Measurements from ENCODE around the gene KCNJ4.
"Not testable (repeated sequence)": the region's sequence is repeated elsewhere in the genome, so short reads cannot be mapped to it uniquely, and the experiment has no call there.

Gene KCNJ4

GRCh38 chr22:38470179-38470578 is 15.2 kb upstream of the KCNJ4 start:
- not testable (repeated sequence) for DNase-seq

GRCh38 chr22:38469306-38469781 is 14.3 kb upstream of the KCNJ4 start:
- no peak for DNase-seq

DNA sequence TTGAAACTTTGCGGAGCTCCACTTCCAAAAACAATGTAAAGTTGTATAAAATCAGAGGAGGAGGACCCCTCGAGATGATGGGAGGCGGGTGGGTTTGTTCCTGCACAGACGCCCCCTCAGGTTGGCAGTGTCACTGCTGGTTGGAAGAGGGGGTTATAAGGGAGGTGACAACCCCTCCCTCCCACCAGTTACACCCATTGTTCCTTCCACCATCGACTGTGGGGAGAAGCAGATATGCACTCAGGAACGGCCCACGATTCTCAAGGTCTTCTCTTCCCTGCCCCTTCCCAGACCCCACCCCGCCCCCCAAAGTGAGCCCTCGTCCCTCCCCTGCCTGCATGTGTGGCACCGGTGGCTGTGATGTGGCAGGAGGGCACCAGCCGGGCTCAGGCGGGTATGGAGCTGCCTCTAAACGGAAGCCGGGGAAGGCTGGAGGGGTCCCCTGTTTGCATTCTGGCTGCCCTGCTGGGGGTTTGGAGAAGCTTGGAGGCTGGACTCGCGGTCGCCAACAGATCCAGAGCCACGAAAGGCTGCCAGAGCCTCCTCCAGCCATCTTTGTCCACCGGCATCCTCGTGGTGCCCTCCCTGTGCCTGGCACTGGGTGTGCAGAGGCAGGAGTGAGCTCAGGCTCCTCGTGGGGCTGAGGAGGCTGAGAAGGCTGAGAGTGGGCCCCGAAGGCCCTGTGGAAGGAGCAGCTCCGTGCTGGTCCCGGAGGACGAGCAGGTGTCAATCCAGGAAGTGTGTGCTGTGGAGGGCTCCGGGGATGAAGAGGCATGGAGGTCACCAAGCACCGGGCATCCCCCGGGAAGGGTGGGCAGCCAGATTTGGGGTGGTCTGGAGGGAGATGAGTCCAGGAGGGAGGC is 13.7 kb upstream of the KCNJ4 start:
- no peak for DNase-seq

GRCh38 chr22:38467904-38468442 is 13.0 kb upstream of the KCNJ4 start, which contains the start of gene KDELR3:
Gene KDELR3 (plus strand): TSS chr22:38468096. CDS start chr22:38468234, 138 bp downstream.
- peak in 2 of 5 donors; percentile 24 to 34 for DNase-seq

DNA sequence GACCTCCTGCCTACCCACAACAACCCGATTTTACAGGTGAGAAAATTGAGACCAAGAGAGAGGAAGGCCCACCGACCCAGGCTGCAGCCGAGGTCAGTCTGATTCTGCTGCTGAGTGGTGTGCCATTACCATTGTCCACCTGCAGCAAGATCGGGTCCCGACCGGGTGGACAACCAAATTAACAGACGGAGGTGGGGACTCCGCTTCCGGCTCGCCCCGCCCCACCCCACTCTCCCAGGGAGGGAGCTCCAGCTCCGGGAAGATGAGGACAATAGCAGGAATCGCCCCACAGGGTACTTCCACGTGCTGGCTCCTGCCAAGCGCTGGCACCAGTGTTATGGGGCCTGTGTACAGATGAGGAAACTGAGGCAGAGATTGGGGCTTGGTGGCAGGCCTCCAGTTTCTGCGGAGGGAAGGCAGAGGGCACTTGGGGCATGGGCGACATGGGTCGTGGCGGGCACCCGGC is 12.5 kb upstream of the KCNJ4 start:
- DNase-seq = no peak

GRCh38 chr22:38465673-38466490 is 10.9 kb upstream of the KCNJ4 start:
- DNase-seq = no peak

- DNase-seq = no peak
Measured at GRCh38 chr22:38464992-38465672, 10.1 kb upstream of the KCNJ4 start.

GRCh38 chr22:38462960-38463784 is 8.2 kb upstream of the KCNJ4 start:
- DNase-seq = no peak

GRCh38 chr22:38461414-38462081 is 6.5 kb upstream of the KCNJ4 start:
- DNase-seq = peak in 3 of 5 donors; percentile 17 to 50 (median 19)

GRCh38 chr22:38461057-38461413 is 6.0 kb upstream of the KCNJ4 start:
- DNase-seq = no peak

DNA sequence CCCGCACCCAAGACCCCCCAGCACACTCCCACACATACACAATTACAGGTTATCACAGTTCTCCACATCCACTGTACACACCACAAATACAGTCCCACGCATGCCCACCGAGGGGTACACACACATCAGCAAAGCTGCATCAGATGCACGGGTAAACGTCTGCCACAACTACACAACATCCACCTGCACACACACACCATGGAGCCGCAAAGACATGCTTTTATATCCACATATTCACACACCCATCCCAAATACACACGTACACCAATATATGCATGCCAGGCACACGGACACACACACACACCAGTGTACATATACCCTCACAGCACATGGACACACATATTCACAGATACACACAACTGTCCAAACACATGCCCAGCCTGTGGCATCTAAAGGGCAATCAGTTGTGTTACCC is 5.4 kb upstream of the KCNJ4 start:
- DNase-seq = no peak

- no peak for DNase-seq
Measured at GRCh38 chr22:38456841-38457699, 2.1 kb upstream of the KCNJ4 start.

- no peak for DNase-seq
Measured at GRCh38 chr22:38456272-38456835, 1.4 kb upstream of the KCNJ4 start.

DNA sequence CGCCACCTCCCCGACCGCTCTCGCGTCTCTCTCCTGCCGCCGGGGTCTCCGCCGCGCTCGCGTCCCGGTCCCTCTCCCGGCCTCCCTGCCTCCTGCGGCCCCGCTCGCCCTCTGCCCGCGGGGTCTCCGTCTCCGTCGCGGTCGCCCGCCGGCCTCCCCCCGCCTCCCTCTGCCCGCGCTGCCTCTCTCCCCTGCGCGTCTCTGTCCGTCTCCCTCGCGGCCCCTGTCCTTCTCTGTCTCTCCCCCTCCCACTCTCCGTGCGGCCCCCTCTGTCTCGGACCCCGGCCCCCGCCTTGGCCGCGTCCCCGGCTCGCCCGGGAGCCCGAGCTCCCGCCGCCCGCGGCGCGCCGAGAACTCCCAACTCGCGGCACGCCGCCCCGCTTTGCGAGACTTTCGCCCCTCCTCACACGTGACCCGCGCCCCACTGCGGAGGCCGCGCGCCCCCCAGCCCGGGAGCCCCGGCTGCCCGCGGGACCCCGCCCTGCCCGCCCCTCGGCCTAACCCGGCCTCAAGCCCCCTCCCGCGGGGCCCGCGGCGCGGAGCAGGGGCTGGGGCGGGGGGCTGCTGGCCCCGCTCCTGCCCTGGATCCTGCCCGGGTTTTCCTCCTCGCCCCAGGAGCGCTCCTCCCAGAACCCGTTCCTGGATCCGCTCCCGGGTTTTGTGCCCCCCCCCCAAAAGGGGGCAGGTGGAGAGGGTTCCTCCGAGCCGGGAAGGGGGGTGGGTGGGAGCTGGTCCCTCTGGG is 702 bp upstream of the KCNJ4 start:
- DNase-seq = no peak

DNA sequence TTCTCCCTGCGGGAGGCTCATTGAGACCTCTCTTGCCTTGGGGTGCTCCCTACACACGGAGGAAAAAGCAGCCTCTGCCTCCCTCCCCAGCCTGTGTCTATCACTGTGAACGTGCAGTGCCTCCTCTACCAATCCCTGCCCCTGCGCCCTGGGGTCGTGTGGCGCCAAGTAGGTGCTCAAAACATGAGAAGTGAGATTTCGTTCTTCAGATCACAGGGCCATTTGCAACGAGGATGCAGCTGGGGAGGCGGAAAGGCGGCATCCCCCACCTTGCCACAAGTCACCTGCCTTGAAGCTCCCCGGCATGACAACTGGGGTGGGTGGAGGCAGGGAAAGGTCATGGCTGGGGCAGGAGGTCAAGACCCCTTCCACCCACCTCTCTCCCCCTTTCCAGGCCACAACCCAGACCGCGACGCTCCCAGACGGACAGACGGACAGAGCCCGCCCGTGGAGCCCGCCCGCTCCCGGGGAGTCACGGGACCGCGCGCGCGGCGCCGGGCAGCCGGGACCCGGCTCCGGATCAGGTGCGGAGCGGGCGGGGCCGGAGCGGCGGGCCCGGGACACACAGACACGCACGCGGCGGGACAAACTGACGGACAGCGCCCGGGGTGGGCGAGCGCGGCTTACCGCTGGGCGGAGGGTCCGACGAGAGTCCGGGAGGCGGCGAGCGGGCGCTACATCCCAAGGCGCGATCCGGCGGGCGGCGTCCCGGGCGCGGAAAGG is 485 bp downstream of the KCNJ4 start:
- DNase-seq = no peak

DNA sequence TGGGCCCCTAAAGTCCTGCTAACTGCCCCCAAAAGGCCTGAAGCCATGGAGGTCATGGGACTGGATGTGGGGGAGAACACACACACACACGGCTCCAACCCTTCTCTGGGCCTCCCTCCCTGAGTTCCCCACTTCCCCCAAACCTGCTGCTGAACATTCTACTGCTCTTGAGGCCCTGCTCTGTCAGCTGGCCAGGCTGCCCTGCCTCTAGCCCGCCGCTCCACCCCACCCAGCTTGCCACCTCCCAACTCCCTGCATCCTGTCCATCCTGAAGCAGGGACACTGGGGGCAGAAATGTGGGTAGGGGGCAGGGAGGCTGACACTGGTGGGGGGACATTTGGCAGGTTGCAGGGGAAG is 1.0 kb downstream of the KCNJ4 start:
- no peak for DNase-seq

DNA sequence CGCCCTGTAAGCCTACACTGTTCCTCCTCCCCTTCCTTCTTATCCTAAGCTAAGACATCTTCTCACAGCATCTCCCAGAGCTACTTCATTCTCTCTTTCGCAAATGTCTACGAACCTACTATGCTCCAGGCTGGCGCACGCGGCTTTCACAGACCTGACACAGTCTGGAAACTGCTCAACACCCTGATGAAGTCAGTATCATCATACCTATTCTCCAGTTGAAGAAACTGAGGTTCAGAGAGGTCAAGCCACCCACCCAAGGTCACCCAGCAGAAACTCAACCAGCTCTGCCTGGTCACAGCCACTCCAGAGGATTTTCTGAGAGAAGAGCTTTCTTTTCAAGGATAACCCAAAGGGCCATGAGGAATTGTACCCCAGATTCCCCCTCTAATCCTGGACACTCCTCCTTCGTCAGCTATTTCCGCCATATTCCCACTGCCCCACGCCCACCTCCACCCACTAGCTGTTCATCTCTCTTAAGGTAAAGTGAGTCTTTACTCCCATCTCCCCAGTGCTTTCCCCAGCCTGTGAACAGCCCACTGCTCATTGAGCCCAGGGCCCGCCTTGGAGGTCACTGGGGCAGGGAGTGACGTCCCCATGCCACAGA is 1.8 kb downstream of the KCNJ4 start:
- DNase-seq = no peak

All from T-helper 1 cell (primary cell).